ENCODE data around the gene CARD11. TPM values are rescaled to one million over a fixed set of nuclear protein-coding genes. Genes with fewer than 3 reads are reported as not detected.
A peak's percentile ranks its signal among the peaks of the same experiment; 100 is the strongest.
"Not testable (repeated sequence)": the region's sequence is repeated elsewhere in the genome, so short reads cannot be mapped to it uniquely, and the experiment has no call there.

The CARD11 gene
- total RNA-seq, 1 donor from 2014 or later: 5.8 TPM

DNA sequence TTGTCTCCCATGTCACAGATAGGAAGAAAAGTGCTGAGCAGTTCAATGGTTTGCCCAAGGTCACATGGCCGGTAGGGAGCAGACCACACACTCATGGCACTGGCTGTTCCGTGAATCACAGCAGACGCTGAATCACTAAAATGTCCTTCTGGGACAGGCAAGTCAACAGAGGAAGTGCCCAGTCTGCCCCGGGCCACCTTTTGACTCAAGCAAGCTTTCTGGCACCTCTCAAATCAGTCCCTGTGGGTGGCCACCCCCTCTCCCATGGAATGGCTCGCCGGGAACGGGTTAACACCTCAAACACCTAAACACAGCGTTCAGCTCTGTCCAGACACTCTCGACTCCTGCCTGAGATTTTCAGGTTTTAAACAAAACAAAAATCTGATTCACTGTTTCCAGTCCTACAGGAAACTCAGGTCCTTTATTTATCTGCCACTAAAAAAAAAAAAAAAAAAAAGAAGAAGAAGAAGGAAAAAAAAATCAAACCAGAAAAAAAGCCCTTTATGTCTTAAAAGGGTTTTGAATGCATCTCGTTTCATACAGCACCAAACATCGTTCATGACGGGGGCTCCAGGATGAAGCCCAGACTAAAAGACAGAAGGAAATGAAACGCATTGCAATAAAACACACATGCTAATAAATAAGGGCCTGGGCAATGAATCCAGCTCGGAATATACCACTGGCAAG is 15.5 kb downstream of the CARD11 start:
- intact Hi-C loops (cut with DNase I): no loop called here
- ATAC-seq: peak; percentile 74

DNA sequence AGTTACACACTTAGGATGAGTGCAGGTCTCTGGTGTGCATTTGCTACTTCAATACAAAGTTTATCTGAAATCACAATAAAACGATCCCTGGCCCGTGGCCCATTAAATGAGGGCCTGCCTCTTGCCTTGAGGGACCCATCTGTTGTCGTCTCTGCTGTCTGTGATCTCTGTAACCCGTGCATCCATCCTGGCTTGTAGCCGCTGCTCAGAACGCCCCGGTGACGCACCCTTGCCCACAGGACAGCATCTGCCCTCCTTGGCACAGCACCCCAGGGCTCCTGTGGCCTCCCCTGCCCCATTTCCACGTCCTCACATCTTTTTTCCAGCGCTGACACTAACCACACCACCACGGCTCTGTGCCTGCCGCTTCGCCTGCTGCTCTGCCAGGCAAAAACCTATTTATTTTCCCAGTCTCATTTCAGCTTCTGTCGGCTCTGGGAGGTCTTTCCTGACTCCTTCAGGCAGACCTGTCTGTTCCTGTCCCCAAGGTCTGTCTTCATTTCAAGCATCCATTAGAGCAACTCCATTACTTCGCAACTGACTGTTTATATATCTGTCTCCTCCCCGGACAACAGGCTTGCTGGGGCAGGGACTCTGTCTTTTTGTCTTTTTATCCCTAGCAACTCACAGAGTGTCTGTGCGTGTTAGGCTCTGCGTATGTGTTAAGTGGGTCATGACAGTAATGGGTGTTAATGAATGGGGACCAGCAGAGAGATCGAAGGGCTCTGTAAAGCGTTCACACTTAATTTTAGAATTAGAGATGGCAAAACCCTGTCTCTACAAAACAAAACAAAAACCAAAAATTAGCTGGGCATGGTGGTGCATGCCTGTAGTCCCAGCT is 16.4 kb downstream of the CARD11 start:
- no peak for ATAC-seq

More for the DNA sequence above, 15.5 kb downstream of the CARD11 start:
- no peaks in the 10 kb centered on the region for H3K27me3 ChIP-seq
- DNase-seq: peak; percentile 60
- no peaks in the 10 kb centered on the region for H3K36me3 ChIP-seq
- no peaks in the 10 kb centered on the region for H3K9me3 ChIP-seq
- H3K4me3 ChIP-seq: no peak overlapping the region
- H3K27ac ChIP-seq: no peak overlapping the region
- TF ChIP-seq, protein P1, sequence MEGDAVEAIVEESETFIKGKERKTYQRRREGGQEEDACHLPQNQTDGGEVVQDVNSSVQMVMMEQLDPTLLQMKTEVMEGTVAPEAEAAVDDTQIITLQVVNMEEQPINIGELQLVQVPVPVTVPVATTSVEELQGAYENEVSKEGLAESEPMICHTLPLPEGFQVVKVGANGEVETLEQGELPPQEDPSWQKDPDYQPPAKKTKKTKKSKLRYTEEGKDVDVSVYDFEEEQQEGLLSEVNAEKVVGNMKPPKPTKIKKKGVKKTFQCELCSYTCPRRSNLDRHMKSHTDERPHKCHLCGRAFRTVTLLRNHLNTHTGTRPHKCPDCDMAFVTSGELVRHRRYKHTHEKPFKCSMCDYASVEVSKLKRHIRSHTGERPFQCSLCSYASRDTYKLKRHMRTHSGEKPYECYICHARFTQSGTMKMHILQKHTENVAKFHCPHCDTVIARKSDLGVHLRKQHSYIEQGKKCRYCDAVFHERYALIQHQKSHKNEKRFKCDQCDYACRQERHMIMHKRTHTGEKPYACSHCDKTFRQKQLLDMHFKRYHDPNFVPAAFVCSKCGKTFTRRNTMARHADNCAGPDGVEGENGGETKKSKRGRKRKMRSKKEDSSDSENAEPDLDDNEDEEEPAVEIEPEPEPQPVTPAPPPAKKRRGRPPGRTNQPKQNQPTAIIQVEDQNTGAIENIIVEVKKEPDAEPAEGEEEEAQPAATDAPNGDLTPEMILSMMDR (IDR thresholded peaks at IDR 0.05): no peak
- no peaks in the 10 kb centered on the region for H3K4me1 ChIP-seq

DNA sequence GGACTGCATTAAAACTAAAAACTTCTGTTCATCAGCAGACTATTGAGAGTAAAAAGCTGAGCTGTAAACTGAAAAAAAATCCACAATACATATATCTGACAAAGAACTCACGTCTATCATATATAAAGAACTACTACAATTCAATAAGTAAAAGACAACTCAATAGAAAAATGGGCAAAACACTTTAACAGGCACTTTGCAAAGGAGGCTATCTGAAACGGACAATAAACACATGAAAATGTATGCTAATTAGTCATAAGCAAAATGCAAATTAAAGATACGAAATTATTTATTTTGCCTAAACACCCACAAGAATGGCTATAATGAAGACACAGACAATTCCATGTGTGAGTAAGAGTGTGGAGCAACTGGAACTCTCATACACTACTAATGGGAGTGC is 18.1 kb downstream of the CARD11 start:
- H3K36me3 ChIP-seq: no peaks in the 10 kb centered on the region
- DNase-seq (no peak), ATAC-seq (no peak)
- no peaks in the 10 kb centered on the region for H3K9me3 ChIP-seq
- H3K27ac ChIP-seq: no peak overlapping the region
- H3K4me3 ChIP-seq: no peak overlapping the region
- intact Hi-C loops (cut with DNase I): no loop called here
- H3K27me3 ChIP-seq: no peaks in the 10 kb centered on the region
- TF ChIP-seq, protein P1 (IDR thresholded peaks at IDR 0.05): no peak
- no peaks in the 10 kb centered on the region for H3K4me1 ChIP-seq

More for the DNA sequence above, 16.4 kb downstream of the CARD11 start:
- no peaks in the 10 kb centered on the region for H3K4me1 ChIP-seq
- no peak overlapping the region for H3K4me3 ChIP-seq
- no peaks in the 10 kb centered on the region for H3K36me3 ChIP-seq
- no peaks in the 10 kb centered on the region for H3K27me3 ChIP-seq
- peak; percentile 29 for DNase-seq
- no peaks in the 10 kb centered on the region for H3K9me3 ChIP-seq
- H3K27ac ChIP-seq: no peak overlapping the region
- intact Hi-C loops (cut with DNase I): no loop called here
- TF ChIP-seq, protein P1 (IDR thresholded peaks at IDR 0.05): no peak

DNA sequence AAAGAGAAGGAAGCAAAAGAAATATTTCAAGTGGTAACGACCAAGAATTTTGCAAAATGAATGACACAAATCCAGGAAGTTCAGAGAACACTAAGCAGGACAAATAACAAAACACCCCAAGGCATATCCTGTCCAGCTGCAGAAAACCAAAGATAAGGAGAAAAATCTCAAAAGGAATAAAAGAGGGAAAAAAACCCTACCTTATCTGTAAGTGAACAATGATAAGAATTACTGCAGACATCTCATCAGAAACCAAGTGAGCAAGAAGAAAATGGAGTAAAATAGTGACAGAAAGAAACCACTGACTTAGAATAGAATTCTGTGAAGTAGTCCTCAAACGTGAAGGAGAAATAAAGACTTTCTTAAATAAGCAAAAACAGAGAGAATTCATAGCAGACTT is 21.8 kb downstream of the CARD11 start:
- ATAC-seq (no peak), DNase-seq (no peak)
- H3K27me3 ChIP-seq: no peaks in the 10 kb centered on the region
- intact Hi-C loops (cut with DNase I): no loop called here
- no peak overlapping the region for H3K4me3 ChIP-seq
- TF ChIP-seq, protein P1 (IDR thresholded peaks at IDR 0.05): no peak
- no peaks in the 10 kb centered on the region for H3K4me1 ChIP-seq
- no peaks in the 10 kb centered on the region for H3K36me3 ChIP-seq
- no peak overlapping the region for H3K27ac ChIP-seq
- no peaks in the 10 kb centered on the region for H3K9me3 ChIP-seq

DNA sequence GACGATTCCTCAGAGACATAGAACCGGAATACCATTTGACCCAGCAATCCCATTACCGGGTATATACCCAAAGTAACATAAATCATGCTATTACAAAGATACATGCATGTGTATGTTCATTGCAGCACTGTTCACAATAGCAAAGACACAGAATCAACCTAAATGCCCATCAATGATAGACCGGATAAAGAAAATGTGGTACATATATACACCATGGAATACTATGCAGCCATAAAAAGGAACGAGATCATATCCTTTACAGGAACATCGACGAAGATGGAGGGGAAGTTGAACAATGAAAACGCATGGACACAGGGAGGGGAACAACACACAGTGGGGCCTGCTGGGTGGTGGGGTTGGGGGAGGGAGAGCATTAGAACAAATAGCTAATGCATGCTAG is 22.4 kb downstream of the CARD11 start:
- intact Hi-C loops (cut with DNase I); H3K27me3 ChIP-seq; H3K4me3 ChIP-seq; H3K4me1 ChIP-seq; H3K27ac ChIP-seq; ATAC-seq; H3K9me3 ChIP-seq; H3K36me3 ChIP-seq: not testable (repeated sequence)
- DNase-seq: peak; percentile 7

DNA sequence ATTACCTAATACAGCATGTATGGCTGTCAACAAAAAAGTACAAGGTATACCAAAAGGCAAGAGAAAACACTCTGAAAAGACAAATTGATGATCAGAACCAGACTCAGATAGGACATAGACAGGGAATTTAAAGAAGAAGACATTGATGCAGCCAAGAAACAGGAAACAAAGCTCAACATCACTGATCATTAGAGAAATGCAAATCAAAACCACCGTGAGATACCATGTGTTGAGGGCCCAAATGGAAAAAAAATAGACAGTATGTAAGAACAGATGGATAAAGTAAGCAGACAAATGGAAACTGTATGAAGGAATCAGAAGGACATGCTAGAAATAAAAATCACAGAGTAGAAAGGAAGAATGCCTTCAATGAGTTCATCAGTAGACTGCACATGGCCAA is 23.3 kb downstream of the CARD11 start:
- ATAC-seq: no peak

More for the DNA sequence above, 23.3 kb downstream of the CARD11 start:
- H3K9me3 ChIP-seq: no peaks in the 10 kb centered on the region
- H3K4me3 ChIP-seq: no peak overlapping the region
- no peak overlapping the region for H3K27ac ChIP-seq
- H3K4me1 ChIP-seq: no peaks in the 10 kb centered on the region
- H3K27me3 ChIP-seq: no peaks in the 10 kb centered on the region
- no peaks in the 10 kb centered on the region for H3K36me3 ChIP-seq
- no peak for DNase-seq
- intact Hi-C loops (cut with DNase I): no loop called here
- TF ChIP-seq, protein P1 (IDR thresholded peaks at IDR 0.05): no peak

Measured in upper lobe of right lung (tissue), 1 donor.